ENCODE measurements around the gene INTS14.

INTS14 gene

GRCh38 chr15:65610871-65611718, at the start of gene INTS14:
Gene INTS14 (minus strand): TSS chr15:65611131. CDS start chr15:65607380, 3,751 bp downstream.
- Mint-ChIP-seq H3K4me3 (peak within 1 kb of the TSS; percentile 93), H3K36me3 (no peaks in the 10 kb centered on the region), H3K27ac (peak within 1 kb of the TSS; percentile 92), H3K9me3 (no peaks in the 10 kb centered on the region), H3K4me1 (peaks cover 19% of the 10 kb centered on the region), H3K27me3 (no peaks in the 10 kb centered on the region)
- ATAC-seq (ENCODE audit: low read depth) (peak; percentile 94), DNase-seq (ENCODE audit: low spot score in 2 of 2) (peak; percentile 82 to 84)

- H3K4me3 Mint-ChIP-seq, result no peak overlapping the region
- H3K4me1 Mint-ChIP-seq, result peaks cover 7% of the 10 kb centered on the region
- H3K36me3 Mint-ChIP-seq, result peaks cover 18% of the 10 kb centered on the region
- H3K27ac Mint-ChIP-seq, result peak overlapping the region; percentile 74
- ATAC-seq (ENCODE audit: low read depth) (no peak), DNase-seq (ENCODE audit: low spot score in 2 of 2) (no peak)
- no peaks in the 10 kb centered on the region for H3K27me3 Mint-ChIP-seq
- H3K9me3 Mint-ChIP-seq, result no peaks in the 10 kb centered on the region
These were observed 48.6 kb upstream of the INTS14 start for GRCh38 chr15:65659502-65660052.

- H3K36me3 Mint-ChIP-seq, result peaks cover 18% of the 10 kb centered on the region
- no peak for ATAC-seq (ENCODE audit: low read depth)
- H3K4me1 Mint-ChIP-seq, result peaks cover 6% of the 10 kb centered on the region
- H3K27ac Mint-ChIP-seq, result no peak overlapping the region
- H3K27me3 Mint-ChIP-seq, result no peaks in the 10 kb centered on the region
- no peaks in the 10 kb centered on the region for H3K9me3 Mint-ChIP-seq
- DNase-seq (ENCODE audit: low spot score in 2 of 2), result no peak
- no peak overlapping the region for H3K4me3 Mint-ChIP-seq
These were observed 44.5 kb upstream of the INTS14 start for GRCh38 chr15:65655457-65655856.

GRCh38 chr15:65655026-65655425, 44.1 kb upstream of the INTS14 start:
- ATAC-seq (ENCODE audit: low read depth) (no peak), DNase-seq (ENCODE audit: low spot score in 2 of 2) (no peak)
- Mint-ChIP-seq H3K4me3 (no peak overlapping the region), H3K27me3 (no peaks in the 10 kb centered on the region), H3K9me3 (no peaks in the 10 kb centered on the region), H3K36me3 (peaks cover 18% of the 10 kb centered on the region), H3K27ac (no peak overlapping the region), H3K4me1 (peaks cover 8% of the 10 kb centered on the region)

GRCh38 chr15:65653801-65654521, 43.0 kb upstream of the INTS14 start:
- Mint-ChIP-seq H3K4me3 (no peak overlapping the region), H3K27ac (peak overlapping the region; percentile 12), H3K4me1 (peaks cover 8% of the 10 kb centered on the region), H3K27me3 (no peaks in the 10 kb centered on the region), H3K9me3 (no peaks in the 10 kb centered on the region), H3K36me3 (peaks cover 18% of the 10 kb centered on the region)
- ATAC-seq (ENCODE audit: low read depth) (no peak), DNase-seq (ENCODE audit: low spot score in 2 of 2) (no peak)

- H3K9me3 Mint-ChIP-seq, result no peaks in the 10 kb centered on the region
- ATAC-seq (ENCODE audit: low read depth), result no peak
- H3K27me3 Mint-ChIP-seq, result no peaks in the 10 kb centered on the region
- H3K36me3 Mint-ChIP-seq, result peaks cover 16% of the 10 kb centered on the region
- H3K27ac Mint-ChIP-seq, result peak overlapping the region; percentile 64
- DNase-seq (ENCODE audit: low spot score in 2 of 2), result no peak
- peaks cover 8% of the 10 kb centered on the region for H3K4me1 Mint-ChIP-seq
- no peak overlapping the region for H3K4me3 Mint-ChIP-seq
These were observed 42.4 kb upstream of the INTS14 start for GRCh38 chr15:65653341-65653740.

- Mint-ChIP-seq H3K9me3 (no peaks in the 10 kb centered on the region), H3K27ac (peak overlapping the region; percentile 17), H3K36me3 (peaks cover 16% of the 10 kb centered on the region)
These were observed 41.2 kb upstream of the INTS14 start for GRCh38 chr15:65651831-65652749.

GRCh38 chr15:65651042-65651322, 40.1 kb upstream of the INTS14 start:
- Mint-ChIP-seq H3K36me3 (peaks cover 16% of the 10 kb centered on the region), H3K27ac (no peak overlapping the region)
- ATAC-seq (ENCODE audit: low read depth), result no peak

More at GRCh38 chr15:65651831-65652749, 41.2 kb upstream of the INTS14 start:
- H3K4me1 Mint-ChIP-seq, result peaks cover 8% of the 10 kb centered on the region
- no peak for DNase-seq (ENCODE audit: low spot score in 2 of 2)
- no peak for ATAC-seq (ENCODE audit: low read depth)
- H3K4me3 Mint-ChIP-seq, result no peak overlapping the region
- no peaks in the 10 kb centered on the region for H3K27me3 Mint-ChIP-seq

GRCh38 chr15:65650312-65651041, 39.5 kb upstream of the INTS14 start:
- H3K4me1 Mint-ChIP-seq, result peaks cover 8% of the 10 kb centered on the region
- peak overlapping the region; percentile 45 for H3K27ac Mint-ChIP-seq

More at GRCh38 chr15:65651042-65651322, 40.1 kb upstream of the INTS14 start:
- no peak overlapping the region for H3K4me3 Mint-ChIP-seq
- peaks cover 8% of the 10 kb centered on the region for H3K4me1 Mint-ChIP-seq
- no peaks in the 10 kb centered on the region for H3K27me3 Mint-ChIP-seq
- H3K9me3 Mint-ChIP-seq, result no peaks in the 10 kb centered on the region
- no peak for DNase-seq (ENCODE audit: low spot score in 2 of 2)

GRCh38 chr15:65646486-65646885, 35.6 kb upstream of the INTS14 start:
- Mint-ChIP-seq H3K4me3 (no peak overlapping the region), H3K4me1 (peaks cover 6% of the 10 kb centered on the region), H3K27me3 (no peaks in the 10 kb centered on the region), H3K36me3 (peaks cover 7% of the 10 kb centered on the region), H3K9me3 (no peaks in the 10 kb centered on the region), H3K27ac (peak overlapping the region; percentile 19)
- DNase-seq (ENCODE audit: low spot score in 2 of 2) (no peak), ATAC-seq (ENCODE audit: low read depth) (no peak)

More at GRCh38 chr15:65650312-65651041, 39.5 kb upstream of the INTS14 start:
- H3K4me3 Mint-ChIP-seq, result peak overlapping the region; percentile 14
- H3K9me3 Mint-ChIP-seq, result no peaks in the 10 kb centered on the region
- H3K36me3 Mint-ChIP-seq, result peaks cover 15% of the 10 kb centered on the region
- DNase-seq (ENCODE audit: low spot score in 2 of 2) (no peak), ATAC-seq (ENCODE audit: low read depth) (peak; percentile 21)
- H3K27me3 Mint-ChIP-seq, result no peaks in the 10 kb centered on the region

GRCh38 chr15:65645392-65645791, 34.5 kb upstream of the INTS14 start:
- no peak overlapping the region for H3K4me3 Mint-ChIP-seq
- ATAC-seq (ENCODE audit: low read depth), result no peak

GRCh38 chr15:65644282-65644681, 33.4 kb upstream of the INTS14 start:
- no peak overlapping the region for H3K4me3 Mint-ChIP-seq
- peak overlapping the region; percentile 43 for H3K27ac Mint-ChIP-seq
- no peaks in the 10 kb centered on the region for H3K27me3 Mint-ChIP-seq
- DNase-seq (ENCODE audit: low spot score in 2 of 2) (no peak), ATAC-seq (ENCODE audit: low read depth) (no peak)
- no peaks in the 10 kb centered on the region for H3K4me1 Mint-ChIP-seq
- no peaks in the 10 kb centered on the region for H3K9me3 Mint-ChIP-seq
- H3K36me3 Mint-ChIP-seq, result peaks cover 2% of the 10 kb centered on the region

More at GRCh38 chr15:65645392-65645791, 34.5 kb upstream of the INTS14 start:
- no peak for DNase-seq (ENCODE audit: low spot score in 2 of 2)
- Mint-ChIP-seq H3K27ac (peak overlapping the region; percentile 5), H3K4me1 (peaks cover 3% of the 10 kb centered on the region), H3K27me3 (no peaks in the 10 kb centered on the region), H3K9me3 (no peaks in the 10 kb centered on the region), H3K36me3 (peaks cover 5% of the 10 kb centered on the region)

GRCh38 chr15:65642594-65642993, 31.7 kb upstream of the INTS14 start:
- peaks cover 2% of the 10 kb centered on the region for H3K36me3 Mint-ChIP-seq
- no peak for DNase-seq (ENCODE audit: low spot score in 2 of 2)
- H3K9me3 Mint-ChIP-seq, result no peaks in the 10 kb centered on the region
- no peak overlapping the region for H3K4me3 Mint-ChIP-seq
- ATAC-seq (ENCODE audit: low read depth), result no peak
- H3K27ac Mint-ChIP-seq, result no peak overlapping the region
- no peaks in the 10 kb centered on the region for H3K27me3 Mint-ChIP-seq
- peaks cover 7% of the 10 kb centered on the region for H3K4me1 Mint-ChIP-seq
